ENCODE data around the gene CAND1.

CAND1 gene

GRCh38 chr12:67348683-67349082 is 79.5 kb downstream of the CAND1 start:
- DNase-seq: no peak

DNA sequence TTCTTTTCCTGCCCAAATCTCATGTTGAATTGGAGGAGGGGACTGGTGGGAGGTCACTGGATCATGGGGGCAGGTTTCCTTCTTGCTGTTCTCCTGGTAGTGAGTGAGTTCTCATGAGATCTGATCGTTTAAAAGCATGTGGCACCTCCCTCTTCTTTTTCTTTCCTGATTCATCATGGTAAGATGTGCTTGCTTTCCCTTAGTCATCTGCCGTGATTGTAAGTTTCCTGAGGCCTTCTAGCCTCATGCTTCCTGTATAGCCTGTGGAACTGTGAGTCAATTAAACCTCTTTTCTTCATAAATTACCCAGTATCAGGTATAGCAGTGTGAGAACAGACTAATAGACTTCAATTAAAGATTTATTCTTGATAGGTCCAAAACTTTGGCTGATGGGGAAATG is 83.5 kb downstream of the CAND1 start:
- no peak for DNase-seq

DNA sequence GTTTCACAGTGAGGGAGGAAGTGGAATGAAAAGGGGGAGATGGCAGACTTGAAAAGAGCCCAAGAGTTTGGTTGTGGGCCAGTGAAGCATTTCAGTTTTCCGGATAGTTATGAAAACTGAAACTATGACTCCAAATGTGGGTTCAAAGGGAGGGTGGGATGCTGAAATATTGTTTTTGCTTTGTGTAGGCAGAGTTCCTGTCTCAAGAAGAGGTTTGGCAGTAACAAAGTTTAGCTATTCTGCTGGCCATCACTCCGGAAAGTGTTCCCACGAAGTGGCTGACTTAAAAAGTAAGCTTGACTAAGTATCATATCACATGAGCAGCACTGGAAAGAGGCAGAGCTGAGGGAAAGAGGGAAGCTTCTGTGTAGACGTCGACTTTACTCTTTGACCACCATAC is 85.2 kb downstream of the CAND1 start:
- no peak for DNase-seq

GRCh38 chr12:67354966-67355365 is 85.8 kb downstream of the CAND1 start:
- DNase-seq: no peak

DNA sequence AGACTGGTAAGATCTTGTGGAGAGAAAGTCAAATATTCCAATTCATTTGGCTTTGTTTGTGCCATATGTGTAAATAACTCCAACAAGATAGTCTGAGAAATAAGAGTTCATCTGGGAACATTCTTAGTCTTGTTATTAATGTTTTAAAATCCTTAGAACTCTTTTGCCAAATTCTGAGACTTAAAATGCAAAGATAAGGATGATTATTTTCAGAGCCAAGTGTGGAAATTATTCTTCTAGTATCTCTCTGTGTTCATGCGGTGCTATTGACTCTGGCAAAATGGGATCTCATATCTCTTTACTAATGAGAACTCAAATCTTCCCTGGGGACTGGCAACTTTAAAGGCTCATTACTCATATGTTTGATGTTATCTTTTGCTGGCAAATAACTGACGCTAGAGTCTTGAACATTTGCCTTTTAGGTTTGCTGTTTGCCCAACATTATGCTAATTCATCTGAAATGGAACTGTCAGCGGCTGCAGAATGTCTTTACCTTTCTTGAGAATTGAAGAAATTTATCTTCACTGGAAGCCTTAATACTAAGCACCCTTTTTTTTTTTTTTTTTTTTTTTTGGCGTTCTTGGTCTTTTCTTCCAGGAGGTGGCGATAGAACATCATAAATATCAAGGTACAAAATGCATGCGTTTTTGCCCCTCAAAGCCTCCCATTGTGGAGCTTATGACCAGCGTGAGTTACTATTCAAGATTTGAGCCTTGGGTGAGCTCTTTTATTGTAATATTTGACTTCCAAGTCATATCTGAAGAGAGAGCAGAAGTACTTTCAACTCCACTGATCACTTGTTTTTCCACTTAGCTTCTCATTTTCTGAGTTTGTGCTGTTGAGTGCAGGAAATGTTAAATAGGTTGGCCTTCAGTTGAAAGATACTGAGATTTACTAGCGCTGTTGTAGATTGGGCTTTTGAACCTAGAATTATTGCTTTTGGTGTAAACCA is 86.5 kb downstream of the CAND1 start:
- DNase-seq: no peak

DNA sequence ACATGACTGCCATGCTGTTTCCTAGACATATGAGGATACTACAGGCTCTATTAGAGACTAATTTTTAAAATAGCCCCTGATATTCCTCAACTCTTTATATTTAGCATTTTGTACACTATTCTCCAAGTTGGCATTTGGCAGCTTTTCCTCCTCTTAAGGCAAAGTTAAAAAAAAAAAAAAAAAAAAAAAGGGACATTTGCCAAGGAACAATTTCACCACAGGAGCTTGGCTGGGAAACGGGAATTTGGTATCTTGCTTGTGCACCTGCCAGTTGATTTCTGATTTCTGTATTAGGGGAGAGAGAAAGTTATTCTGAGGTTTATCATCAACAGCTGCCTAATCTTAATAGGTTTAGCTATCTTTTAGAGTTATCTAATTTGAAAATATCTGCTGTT is 87.2 kb downstream of the CAND1 start:
- DNase-seq: no peak

GRCh38 chr12:67357376-67358125 is 88.4 kb downstream of the CAND1 start:
- no peak for DNase-seq

DNA sequence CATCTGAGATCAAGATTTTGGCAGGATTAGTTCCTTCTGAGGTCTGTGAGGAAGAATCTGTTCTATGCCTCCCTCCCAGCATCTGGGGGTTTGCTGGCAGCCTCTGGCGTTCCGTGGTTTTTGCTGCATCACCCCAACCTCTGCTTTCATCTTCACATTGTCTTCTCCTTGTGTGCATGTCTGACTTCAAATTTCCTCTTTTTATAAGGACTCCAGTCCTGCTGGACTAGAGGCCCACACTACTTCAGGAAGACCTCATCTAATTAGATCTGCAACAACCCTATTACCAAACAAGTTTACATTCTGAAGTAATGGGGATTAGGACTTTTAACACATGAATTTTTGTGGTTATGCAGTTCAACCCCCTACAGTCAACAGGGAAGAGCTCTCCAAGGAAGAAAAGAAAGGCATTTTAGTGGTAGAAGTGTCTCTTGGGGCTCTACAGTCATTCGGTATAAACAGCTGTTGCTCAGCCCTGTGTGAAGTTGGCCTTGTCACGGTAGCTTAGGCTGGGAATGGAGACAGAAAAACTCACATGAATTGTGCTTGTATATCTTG is 89.7 kb downstream of the CAND1 start:
- DNase-seq: no peak

GRCh38 chr12:67362526-67362925 is 93.4 kb downstream of the CAND1 start:
- no peak for DNase-seq

DNA sequence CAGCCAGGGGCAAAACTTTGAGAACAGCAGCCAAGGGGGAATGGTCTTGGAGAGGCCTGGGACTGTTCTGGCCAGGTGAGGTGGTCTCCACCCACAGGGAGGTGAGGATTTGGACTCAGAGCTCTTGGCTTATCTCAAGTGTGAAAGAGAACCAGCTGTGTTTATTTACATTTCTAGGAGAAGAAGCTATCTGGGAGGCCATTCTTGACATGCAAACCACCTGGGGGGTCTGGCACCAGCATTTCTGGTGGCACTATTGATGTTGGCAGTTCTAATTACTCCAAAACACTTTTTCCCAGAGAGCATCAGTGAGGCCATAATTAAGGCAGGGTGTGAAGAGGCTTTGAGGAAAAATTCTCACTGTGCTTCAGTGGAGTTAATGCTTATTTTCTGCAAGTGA is 95.1 kb downstream of the CAND1 start:
- no peak for DNase-seq

DNA sequence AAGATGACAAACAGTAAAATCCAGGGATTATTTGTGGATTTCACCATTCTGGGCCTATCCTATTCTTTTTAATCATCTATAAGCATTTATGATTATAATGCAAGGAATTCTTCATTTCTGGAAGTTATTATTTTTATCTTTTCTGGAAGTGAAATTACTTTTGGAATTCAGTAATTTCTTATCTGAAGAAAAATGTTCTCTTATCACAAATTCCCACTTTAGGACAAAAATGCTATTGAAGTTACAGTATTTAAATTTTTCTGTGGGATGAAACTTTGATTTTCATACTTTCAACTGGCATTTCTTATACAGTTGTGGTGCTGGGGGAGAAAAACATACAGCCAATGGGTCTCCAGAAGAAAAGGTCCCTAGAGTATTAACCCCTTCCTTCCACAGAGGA is 96.0 kb downstream of the CAND1 start:
- DNase-seq: no peak

GRCh38 chr12:67367843-67368242 is 98.7 kb downstream of the CAND1 start:
- DNase-seq: no peak
